H7 (cell line): ENCODE data around the gene MTHFSD. TPM values are rescaled to one million over a fixed set of nuclear protein-coding genes. Genes with fewer than 3 reads are reported as not detected.

Experiments
- DNase-seq: peaks from one replicate; pipeline ENCODE4 v3.0.0; 2012
- H3K27me3 ChIP-seq: 2 replicates; pipeline ENCODE4 v1.6.0; 2011; ENCODE audit warnings: mild to moderate bottlenecking, low read length; ENCODE audit not compliant: control insufficient read depth, insufficient read depth
- H3K36me3 ChIP-seq: replicated peaks from 2 replicates; pipeline ENCODE4 v1.5.1; 2011; ENCODE audit warnings: low read length; ENCODE audit not compliant: control insufficient read depth, insufficient read depth
- H3K4me3 ChIP-seq: 2 replicates; pipeline ENCODE4 v1.5.1; 2011; ENCODE audit warnings: low read depth, mild to moderate bottlenecking, control low read depth, low read length, moderate library complexity; ENCODE audit not compliant: insufficient read depth
- total RNA-seq: library from RNA; depleted of rRNA; stranded (reverse); fragments of >200 nt; shearing (Covaris generic); gene quantifications from 2 replicates; pipeline ENCODE4 v1.2.3, GENCODE V29; 2014

The MTHFSD gene
- total RNA-seq, 1 experiment from 2014 or later = 15.3 TPM

GRCh38 chr16:86534779-86535615 lies 20.0 kb downstream of the MTHFSD start:
- DNase-seq = no peak
- no peaks in the 10 kb centered on the region for H3K36me3 ChIP-seq
- H3K27me3 ChIP-seq = no peaks in the 10 kb centered on the region
- H3K4me3 ChIP-seq = no peak overlapping the region

- no peak overlapping the region for H3K4me3 ChIP-seq
- no peak for DNase-seq
- H3K27me3 ChIP-seq = no peaks in the 10 kb centered on the region
- no peaks in the 10 kb centered on the region for H3K36me3 ChIP-seq
These were observed 21.2 kb downstream of the MTHFSD start for GRCh38 chr16:86533767-86534351.

GRCh38 chr16:86533076-86533475 lies 22.0 kb downstream of the MTHFSD start:
- Histone ChIP-seq H3K36me3 (no peaks in the 10 kb centered on the region), H3K4me3 (no peak overlapping the region), H3K27me3 (no peaks in the 10 kb centered on the region)
- no peak for DNase-seq

GRCh38 chr16:86532526-86532815 lies 22.6 kb downstream of the MTHFSD start:
- no peak for DNase-seq
- Histone ChIP-seq H3K36me3 (no peaks in the 10 kb centered on the region), H3K27me3 (no peaks in the 10 kb centered on the region), H3K4me3 (no peak overlapping the region)

- H3K4me3 ChIP-seq = no peak overlapping the region
- no peaks in the 10 kb centered on the region for H3K36me3 ChIP-seq
- no peak for DNase-seq
- H3K27me3 ChIP-seq = no peaks in the 10 kb centered on the region
These were observed 23.2 kb downstream of the MTHFSD start for GRCh38 chr16:86531641-86532525.

- Histone ChIP-seq H3K36me3 (no peaks in the 10 kb centered on the region), H3K27me3 (no peaks in the 10 kb centered on the region), H3K4me3 (no peak overlapping the region)
- no peak for DNase-seq
These were observed 23.9 kb downstream of the MTHFSD start for GRCh38 chr16:86531191-86531545.

GRCh38 chr16:86530251-86531190 lies 24.5 kb downstream of the MTHFSD start:
- Histone ChIP-seq H3K4me3 (no peak overlapping the region), H3K36me3 (no peaks in the 10 kb centered on the region), H3K27me3 (no peaks in the 10 kb centered on the region)
- no peak for DNase-seq

- H3K4me3 ChIP-seq = no peak overlapping the region
- no peaks in the 10 kb centered on the region for H3K27me3 ChIP-seq
- no peaks in the 10 kb centered on the region for H3K36me3 ChIP-seq
- no peak for DNase-seq
These were observed 25.9 kb downstream of the MTHFSD start for GRCh38 chr16:86529160-86529559.

GRCh38 chr16:86528061-86528929 lies 26.7 kb downstream of the MTHFSD start:
- Histone ChIP-seq H3K27me3 (no peaks in the 10 kb centered on the region), H3K36me3 (no peaks in the 10 kb centered on the region), H3K4me3 (no peak overlapping the region)
- peak; percentile 78 for DNase-seq

- Histone ChIP-seq H3K4me3 (no peak overlapping the region), H3K27me3 (no peaks in the 10 kb centered on the region), H3K36me3 (no peaks in the 10 kb centered on the region)
- DNase-seq = no peak
These were observed 27.7 kb downstream of the MTHFSD start for GRCh38 chr16:86527366-86527765.

GRCh38 chr16:86525696-86526095 lies 29.3 kb downstream of the MTHFSD start:
- H3K27me3 ChIP-seq = no peaks in the 10 kb centered on the region; the same call in none of the 2 replicates
- no peak for DNase-seq
- H3K4me3 ChIP-seq = no peak overlapping the region
- H3K36me3 ChIP-seq = no peaks in the 10 kb centered on the region

GRCh38 chr16:86524029-86524428 lies 31.0 kb downstream of the MTHFSD start:
- no peaks in the 10 kb centered on the region for H3K36me3 ChIP-seq
- no peak for DNase-seq
- no peak overlapping the region for H3K4me3 ChIP-seq
- peaks cover 7% of the 10 kb centered on the region for H3K27me3 ChIP-seq

- Histone ChIP-seq H3K36me3 (no peaks in the 10 kb centered on the region), H3K27me3 (peaks cover 13% of the 10 kb centered on the region), H3K4me3 (no peak overlapping the region)
- DNase-seq = no peak
These were observed 31.8 kb downstream of the MTHFSD start for GRCh38 chr16:86523166-86523740.
